HG02571 (cell line): Measurements from ENCODE around the gene P4HA2.
"Not testable (repeated sequence)": the region's sequence is repeated elsewhere in the genome, so short reads cannot be mapped to it uniquely, and the experiment has no call there.

Experiments used
- ATAC-seq: cut with Tn5 transposase; IDR thresholded peaks from one replicate; pipeline ENCODE4 v1.9.1; 2021; ENCODE audit warnings: mild to moderate bottlenecking, moderate library complexity; ENCODE audit not compliant: unreplicated experiment

The P4HA2 gene

GRCh38 chr5:132150565-132150964 is 77.1 kb downstream of the P4HA2 start:
- ATAC-seq = no peak

GRCh38 chr5:132147663-132148062 is 80.0 kb downstream of the P4HA2 start:
- ATAC-seq = no peak

- ATAC-seq = not testable (repeated sequence)
These were observed 82.3 kb downstream of the P4HA2 start for GRCh38 chr5:132145326-132145725.

GRCh38 chr5:132143148-132143547 is 84.5 kb downstream of the P4HA2 start:
- ATAC-seq = no peak

- no peak for ATAC-seq
These were observed 85.2 kb downstream of the P4HA2 start for GRCh38 chr5:132142459-132142858.
